ENCODE results near the gene C1QC.

C1QC gene

DNA sequence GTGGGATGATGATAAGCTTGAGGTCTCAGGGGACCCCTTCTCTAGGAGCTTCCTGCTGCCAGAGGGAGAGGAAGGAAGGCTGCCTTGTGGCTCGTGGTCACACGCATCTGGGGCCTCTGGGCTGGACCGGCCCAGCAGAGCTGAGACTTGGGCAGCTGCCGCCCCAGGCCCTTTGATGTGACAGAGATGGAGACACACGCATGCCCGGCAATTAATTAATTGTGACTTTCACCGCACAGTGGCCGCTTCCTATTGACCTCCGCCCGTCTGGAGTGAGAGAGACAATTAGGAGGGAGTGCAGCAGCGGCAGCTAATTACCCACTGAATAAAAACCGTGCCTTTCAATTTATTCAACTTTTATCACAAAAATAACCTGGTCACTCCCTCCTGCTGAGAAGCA lies 23.6 kb upstream of the C1QC start:
- no peak for DNase-seq

DNA sequence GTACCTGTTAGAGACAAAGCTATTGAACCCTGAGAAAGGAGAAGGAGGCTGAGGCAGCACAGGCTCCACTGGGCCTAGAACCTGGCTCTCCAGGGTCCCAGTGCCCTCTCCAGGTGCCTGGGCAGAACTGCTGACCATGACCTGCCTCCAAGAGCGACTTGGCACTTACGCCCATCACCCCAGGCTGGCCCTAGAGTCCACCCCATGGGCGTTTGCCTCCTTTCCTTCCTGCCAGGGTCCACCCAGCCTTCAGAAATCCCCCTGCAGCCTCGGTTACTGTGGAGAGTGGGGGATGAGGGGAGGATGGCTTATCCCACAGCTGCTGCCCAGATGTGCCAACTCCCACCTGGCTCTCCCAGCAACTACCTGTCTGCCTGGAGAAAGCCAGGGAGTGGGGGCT lies 21.7 kb upstream of the C1QC start:
- no peak for DNase-seq

DNA sequence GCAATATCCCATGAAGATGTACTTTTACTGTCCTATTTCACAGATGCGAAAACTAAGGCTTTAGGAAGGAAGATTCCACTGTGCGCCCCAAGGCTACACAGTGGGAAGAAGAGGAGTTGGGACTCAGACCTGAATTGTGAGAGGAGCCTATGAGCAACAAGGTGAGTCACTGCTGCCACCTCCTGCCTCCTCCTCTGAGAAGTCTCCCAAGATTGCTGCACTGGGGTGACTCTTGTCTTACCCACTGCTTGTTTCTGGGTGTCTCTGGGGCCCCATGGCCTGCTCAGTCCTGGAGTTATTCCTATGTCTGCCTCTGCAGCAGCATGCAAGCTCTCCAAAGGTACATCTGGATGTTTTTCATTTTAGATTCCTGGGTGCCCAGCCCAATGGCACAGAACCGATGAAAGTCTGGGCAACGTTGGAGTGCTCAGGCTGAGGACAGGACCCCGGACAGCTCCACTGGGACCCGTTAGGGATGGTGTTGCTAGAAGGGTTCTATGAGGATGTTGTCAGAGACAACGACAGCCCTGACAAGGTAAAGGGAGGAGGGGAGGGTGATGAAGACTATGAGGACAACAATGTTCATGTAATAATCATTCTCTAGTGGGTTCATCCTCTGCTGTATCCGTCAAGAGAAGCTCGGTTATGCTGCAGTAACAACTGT lies 18.0 kb upstream of the C1QC start:
- no peak for DNase-seq

- DNase-seq, result no peak
Measured at GRCh38 chr1:22626237-22627157, 16.9 kb upstream of the C1QC start.

DNA sequence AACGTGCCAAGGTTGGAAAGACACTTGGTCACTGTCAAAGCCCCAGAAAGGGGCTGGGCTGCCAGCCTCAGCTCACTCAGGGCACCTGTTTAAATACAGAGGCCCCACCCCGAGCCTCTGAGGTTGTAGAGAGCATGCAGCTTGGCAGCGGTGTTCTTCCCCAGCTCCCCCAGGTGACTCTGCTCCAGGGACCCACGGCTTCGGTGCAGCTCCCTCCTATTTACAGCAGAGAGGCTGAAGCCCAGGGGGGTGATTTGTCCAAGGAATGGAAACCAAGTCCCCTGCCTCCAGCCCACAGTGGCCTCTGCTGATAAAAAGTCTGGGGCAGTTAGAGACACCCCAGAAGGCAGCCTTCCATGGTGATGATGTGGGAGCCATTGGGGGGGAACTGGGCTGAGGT lies 16.1 kb upstream of the C1QC start:
- DNase-seq, result no peak

- no peak for DNase-seq
Measured at GRCh38 chr1:22628698-22629444, 14.6 kb upstream of the C1QC start.

- no peak for DNase-seq
Measured at GRCh38 chr1:22629886-22630285, 13.5 kb upstream of the C1QC start.

DNA sequence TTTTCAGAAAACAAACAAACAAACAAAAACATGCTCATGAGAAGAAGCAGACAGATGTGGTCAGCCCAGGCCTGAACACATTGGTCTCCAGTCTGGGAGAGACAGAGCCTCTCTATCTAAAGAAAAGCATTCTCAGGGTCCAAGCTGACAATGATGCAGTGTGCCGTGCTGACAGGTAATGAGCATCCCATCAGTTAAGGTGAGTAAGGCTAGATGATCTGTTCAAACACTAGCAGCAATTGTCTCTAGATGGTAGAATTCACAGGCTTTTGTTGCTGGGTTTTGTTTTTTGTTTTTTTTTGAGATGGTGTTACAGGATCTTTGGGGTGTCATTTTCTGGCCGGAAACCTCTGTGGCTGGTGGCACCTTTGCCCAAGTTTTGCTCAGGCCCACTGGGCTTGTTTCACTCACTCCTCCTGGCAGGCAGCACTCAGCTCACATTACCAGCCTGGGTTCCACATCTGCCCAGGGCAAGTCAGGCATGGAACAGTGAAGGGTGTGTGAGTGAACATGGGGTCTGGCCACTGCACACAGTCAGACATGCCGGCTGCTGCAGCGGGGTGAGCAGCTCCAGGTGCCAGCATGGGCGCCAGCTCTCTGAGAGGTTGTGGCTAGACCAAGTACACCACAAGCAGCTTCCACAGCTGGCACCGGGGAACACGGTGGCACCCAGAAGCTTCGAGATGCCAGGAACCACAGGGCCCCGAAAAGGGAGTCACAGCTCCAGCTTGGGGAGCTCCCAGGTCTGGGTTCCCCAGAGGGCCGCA lies 9.6 kb upstream of the C1QC start:
- no peak for DNase-seq

DNA sequence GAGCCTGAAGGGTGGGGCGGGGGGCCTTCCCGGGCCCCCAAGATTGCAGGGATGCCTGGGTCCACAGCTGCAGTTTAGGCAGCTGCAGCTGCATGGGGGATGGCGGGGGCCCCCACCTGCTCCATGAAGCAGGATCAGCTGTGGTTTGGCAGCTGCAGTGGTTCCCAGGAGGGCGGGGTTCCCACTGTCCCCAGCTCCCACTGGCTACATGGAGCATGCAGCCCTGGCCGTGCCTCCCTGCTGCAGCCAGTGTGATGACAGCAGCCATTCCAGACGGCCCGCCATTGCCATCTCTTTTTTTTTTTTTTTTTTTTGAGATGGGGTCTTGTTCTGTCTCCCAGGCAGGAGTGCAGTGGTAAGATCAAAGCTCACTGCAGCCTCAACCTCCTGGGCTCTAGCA lies 8.0 kb upstream of the C1QC start:
- DNase-seq, result peak; percentile 51

DNA sequence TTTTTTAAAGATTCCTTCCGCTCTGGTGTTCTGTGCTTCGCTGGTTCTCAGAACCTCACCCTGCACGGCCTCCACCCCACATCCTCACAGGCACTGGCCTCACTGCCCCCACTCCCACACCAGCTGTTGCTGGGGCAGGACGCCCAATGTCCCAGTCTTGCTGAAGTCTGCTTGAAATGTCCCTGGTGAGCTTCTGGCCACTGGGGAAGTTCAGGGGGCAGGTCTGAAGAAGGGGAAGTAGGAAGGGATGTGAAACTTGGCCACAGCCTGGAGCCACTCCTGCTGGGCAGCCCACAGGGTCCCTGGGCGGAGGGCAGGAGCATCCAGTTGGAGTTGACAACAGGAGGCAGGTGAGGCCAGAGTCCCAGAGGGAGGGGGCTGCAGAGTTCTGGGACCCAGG lies 7.1 kb upstream of the C1QC start, which contains the start of gene C1QA:
C1QA (plus strand) TSS at position 276 of the 400 bp plus-strand sequence. CDS start 989 bp downstream, outside the sequence.
- DNase-seq, result no peak

DNA sequence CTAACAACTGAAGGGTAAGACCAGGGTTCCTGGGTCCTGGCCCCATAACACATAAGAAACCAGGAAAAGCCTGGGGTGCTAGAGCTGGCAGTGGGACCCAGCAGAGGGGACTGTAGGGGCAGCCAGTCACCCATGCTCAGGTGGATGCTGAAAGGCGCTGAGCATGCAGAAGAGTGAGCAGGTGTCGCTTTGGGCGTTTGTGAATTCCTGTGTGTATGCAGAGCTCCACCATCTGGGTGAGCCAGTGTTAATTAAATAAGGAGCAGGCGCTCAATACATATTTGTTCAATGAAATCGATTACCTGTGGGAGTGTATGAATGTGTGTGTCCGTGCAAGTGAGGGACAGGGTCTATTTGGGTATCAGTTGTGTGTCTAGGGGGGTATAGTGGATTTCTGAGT lies 6.5 kb upstream of the C1QC start:
- no peak for DNase-seq

DNA sequence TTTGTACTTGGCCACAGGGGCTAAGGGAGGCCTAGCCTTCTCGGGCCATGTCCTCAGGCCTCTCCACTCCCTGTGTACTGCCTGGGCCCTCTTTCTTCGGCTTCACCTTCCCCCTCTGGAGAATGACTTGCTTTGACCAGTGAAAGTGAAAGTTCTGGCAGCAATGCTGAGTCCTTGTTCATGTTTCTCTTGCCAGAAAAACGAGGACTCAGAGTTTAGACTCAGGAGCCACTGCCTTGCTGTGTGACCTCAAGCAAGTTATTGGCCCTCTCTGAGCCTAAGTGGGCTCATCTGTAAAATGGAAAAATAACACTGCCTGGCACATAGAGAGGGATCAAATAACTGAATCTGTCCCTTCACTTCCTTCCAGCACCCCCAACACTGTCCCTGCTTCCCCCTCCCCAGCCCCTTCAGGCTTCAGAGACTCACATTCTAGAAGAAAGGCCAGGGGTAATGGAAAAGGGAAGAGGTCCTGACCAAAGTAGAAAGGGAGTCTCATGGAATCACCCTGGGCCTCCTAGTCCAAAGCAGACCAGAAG lies 5.5 kb upstream of the C1QC start:
- DNase-seq, result no peak

- DNase-seq, result no peak
Measured at GRCh38 chr1:22638476-22639234, 4.8 kb upstream of the C1QC start.

GRCh38 chr1:22639286-22639685 lies 4.1 kb upstream of the C1QC start:
- DNase-seq, result peak; percentile 41

- no peak for DNase-seq
Measured at GRCh38 chr1:22641247-22641646, 2.2 kb upstream of the C1QC start.

DNA sequence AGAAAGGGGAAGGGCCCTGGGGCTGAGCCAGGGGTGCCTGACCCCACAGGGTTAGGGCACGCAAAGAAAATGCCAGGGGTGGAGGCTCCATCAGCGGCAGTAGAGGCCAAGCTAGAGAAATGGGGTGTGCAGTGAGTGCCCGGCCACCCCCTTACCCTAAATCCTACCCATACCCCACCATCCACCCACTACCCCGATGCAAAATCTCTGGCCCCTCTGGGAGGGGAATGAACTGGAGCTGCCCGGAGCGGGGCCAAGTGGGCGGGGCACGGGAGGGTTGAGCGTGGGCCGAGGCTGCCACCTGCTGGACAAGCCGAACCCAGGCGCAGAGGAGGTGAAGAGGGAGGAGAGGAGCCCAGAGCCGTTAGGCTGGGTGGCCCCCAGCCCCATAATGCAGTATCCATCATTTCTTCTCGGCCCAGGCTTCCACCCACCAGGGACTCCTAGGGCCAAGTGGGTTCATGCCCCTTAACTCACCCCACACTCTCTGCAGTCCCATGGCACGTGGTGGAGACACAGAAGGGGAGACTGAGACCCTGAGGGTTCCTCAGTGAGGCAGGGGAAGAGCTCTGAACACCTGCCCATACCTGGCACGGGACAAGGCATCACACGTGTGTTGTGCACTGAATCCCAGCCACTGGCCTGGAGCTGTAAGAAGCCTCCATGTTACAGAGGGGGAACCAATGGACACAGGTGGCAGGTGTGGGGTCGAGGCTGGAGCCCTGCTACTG lies 1.4 kb upstream of the C1QC start:
- DNase-seq, result peak; percentile 86

DNA sequence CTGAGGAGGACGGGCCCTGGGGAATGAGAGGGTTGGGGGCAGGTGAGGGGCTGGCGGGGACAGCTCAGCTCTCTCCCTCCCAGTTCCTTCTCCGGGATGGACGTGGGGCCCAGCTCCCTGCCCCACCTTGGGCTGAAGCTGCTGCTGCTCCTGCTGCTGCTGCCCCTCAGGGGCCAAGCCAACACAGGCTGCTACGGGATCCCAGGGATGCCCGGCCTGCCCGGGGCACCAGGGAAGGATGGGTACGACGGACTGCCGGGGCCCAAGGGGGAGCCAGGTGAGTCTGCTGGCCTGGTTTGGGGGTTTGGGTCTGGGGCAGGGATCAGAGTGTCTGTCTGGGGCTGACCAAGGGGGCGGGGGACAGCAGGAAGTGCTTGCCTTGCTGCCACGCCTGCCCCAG lies 495 bp downstream of the C1QC start:
- DNase-seq, result no peak

- no peak for DNase-seq
Measured at GRCh38 chr1:22645931-22646330, 2.5 kb downstream of the C1QC start.

- DNase-seq, result no peak
Measured at GRCh38 chr1:22646384-22646783, 3.0 kb downstream of the C1QC start.

GRCh38 chr1:22650089-22650693 lies 6.8 kb downstream of the C1QC start:
- DNase-seq, result no peak
